NCI-H526 treated with DMSO at 0.1 percent for 48 hours (cell line): ENCODE data around the gene CRPPA.
"Not testable (repeated sequence)": the region's sequence is repeated elsewhere in the genome, so short reads cannot be mapped to it uniquely, and the experiment has no call there.

Experiments
- DNase-seq: peaks from one replicate; lab custom pipeline; 2025; lab: John Stamatoyannopoulos, UW

The CRPPA gene

DNA sequence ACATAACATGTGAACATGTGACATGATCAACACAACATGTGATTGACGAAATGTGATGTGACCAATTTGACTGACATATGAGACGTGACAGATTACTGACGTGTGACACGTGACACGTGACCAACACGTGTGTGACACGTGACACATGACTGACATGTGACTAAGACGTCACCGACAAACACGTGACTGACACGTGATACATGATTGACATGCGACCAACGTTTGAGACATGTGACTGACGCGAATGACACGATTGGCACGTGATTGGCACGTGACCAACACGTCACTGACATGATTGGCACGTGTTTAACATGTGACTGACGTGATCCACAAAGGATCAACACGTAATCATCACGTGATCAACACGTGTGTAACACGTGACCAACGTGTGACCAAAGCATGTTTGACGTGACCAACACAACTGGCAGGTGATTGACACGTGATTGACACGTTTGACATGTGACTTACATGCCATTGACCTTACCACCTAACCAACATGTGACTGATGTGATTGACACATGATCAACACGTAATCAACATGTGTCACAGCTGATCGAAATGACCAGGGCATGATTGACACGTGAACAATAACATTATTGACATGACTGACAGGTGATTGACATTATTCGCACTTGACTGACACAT, 23.7 kb downstream of the CRPPA start:
- no peak for DNase-seq

DNA sequence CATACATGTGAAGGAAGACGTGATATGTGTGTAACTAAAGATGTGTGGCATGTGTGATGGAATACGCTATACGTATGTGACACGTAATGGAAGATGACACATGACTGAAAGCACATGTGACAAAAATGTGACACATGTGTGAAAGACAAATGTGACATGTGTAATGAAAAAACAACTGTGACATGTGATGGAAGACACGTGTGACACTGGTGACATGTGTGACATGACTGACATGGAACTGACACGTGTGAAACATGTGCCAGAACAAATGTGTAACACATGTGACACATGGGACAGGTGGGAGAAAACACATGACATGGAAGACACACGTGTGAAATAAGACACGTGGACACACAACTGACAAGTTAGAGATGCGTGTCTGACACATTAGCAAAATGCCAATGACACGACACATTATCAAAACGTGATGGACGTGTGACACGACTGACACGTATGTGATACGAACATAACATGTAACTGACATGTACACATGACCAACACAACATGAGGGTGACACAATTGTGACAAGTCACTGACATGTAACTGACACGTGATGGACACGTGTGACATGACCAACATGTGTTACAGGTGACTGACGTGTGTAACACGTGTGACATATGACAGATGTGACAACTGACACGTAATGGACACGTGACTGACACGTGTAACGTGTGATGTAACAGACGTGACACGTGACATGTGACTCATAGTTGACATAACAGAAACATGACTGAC, 24.4 kb downstream of the CRPPA start:
- no peak for DNase-seq

DNA sequence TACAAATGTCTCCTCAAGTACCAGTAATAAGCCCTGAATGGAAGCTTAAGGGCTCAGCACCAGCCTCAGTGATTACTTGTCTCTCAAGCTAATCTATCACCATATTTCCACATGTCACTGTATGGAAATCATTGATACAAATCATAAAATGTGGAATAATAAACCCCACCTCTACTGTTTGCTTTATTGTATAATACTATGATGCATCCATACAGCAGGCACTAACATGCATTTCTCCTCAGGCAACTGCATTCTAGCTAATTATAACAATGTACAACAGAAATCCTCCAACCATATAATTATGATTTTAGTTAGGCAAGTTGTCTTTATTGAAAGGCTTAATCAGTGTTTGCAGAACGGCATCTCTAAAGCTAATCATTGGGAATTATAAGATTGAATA, 26.2 kb downstream of the CRPPA start:
- no peak for DNase-seq

DNA sequence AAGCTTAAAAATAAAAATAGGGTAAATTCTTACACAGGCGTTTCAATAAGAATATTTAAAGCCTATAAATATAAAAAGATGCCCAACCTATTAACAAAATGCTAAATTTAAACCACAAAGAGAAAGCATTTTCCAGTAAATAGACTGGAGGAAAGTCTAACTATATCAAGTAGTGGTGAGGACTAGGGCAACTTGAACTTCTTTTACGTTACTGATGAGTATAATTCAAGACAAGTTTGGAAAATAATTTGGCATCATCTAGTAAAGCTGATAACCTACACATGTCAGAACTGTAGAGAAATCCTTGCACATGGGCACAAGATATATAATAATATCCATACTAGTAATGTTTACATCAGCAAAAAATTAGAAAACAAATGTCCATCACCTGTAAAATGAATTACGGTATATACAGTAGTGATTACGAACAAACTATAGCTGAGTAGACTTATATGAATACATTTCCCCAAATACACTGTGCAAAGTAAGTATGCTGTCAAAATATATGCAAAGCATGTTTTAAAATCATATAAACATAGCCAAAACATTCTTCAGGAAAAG, 27.4 kb downstream of the CRPPA start:
- DNase-seq = no peak

DNA sequence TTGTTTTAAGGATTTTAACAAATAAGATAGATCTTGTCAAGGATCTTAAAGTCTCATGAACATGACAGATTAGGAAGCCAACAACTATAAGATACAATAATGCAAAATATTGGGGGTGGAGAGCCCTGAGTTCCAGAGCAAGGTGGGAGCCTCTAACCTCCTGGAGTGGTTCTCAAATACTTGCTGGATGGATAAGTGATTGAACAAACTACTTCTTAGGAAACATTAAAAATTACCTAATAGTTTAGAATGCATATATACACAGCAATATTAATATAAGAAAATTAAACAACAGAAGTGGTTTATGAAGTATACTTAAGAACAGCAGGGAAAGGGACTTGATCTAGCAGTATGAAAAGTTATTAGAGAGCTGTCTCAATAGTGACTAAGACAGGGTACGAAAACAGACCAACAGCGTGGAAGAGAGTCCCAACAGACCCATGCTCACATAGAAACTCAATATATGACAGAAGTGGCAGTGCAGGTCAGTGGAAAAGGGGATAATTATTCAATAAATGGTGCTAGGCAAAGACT, 28.3 kb downstream of the CRPPA start:
- DNase-seq = no peak

DNA sequence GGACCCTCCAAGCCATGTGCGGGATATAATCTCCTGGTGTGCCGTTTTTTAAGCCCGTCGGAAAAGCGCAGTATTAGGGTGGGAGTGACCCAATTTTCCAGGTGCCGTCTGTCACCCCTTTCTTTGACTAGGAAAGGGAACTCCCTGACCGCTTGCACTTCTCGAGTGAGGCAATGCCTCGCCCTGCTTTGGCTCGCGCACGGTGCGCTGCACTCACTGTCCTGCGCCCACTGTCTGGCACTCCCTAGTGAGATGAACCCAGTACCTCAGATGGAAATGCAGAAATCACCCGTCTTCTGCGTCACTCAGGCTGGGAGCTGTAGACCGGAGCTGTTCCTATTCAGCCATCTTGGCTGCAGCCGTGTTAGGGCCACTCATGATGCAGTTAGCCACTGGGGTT, 37.6 kb downstream of the CRPPA start:
- not testable (repeated sequence) for DNase-seq

DNA sequence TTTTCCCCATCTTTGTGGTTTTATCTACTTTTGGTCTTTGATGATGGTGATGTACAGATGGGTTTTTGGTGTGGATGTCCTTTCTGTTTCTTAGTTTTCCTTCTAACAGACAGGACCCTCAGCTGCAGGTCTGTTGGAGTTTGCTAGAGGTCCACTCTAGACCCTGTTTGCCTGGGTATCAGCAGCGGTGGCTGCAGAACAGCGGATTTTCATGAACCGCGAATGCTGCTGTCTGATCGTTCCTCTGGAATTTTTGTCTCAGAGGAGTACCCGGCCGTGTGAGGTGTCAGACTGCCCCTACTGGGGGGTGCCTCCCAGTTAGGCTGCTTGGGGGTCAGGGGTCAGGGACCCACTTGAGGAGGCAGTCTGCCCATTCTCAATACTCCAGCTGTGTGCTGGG, 38.2 kb downstream of the CRPPA start:
- DNase-seq = not testable (repeated sequence)
